Right atrium auricular region (tissue), 2 donors: ENCODE results near the gene RANBP3. TPM values are rescaled to one million over a fixed set of nuclear protein-coding genes. Genes with fewer than 3 reads are reported as not detected.
A peak's percentile ranks its signal among the peaks of the same experiment; 100 is the strongest.
"Not testable (repeated sequence)": the region's sequence is repeated elsewhere in the genome, so short reads cannot be mapped to it uniquely, and the experiment has no call there.

Source experiments
- DNase-seq: peaks from one replicate; pipeline ENCODE4 v3.0.0-alpha.2; 2019; ENCODE audit warnings: low spot score
- H3K27ac ChIP-seq, 2 donors: fragments of 200-600 bp; sonication (generic); 1 replicate in 1 of 2; 2 replicates in 1 of 2; pipeline ENCODE4 v1.5.1; 2016 to 2019
- H3K27me3 ChIP-seq, 2 donors: fragments of 200-600 bp; sonication (generic); one replicate each; pipeline versions ENCODE4 v1.5.1 to v1.6.0; 2017 to 2019
- H3K36me3 ChIP-seq: fragments of 200-600 bp; sonication (generic); one replicate; pipeline ENCODE4 v1.5.1; 2016
- H3K4me1 ChIP-seq, 2 donors: fragments of 200-600 bp; sonication (generic); one replicate each; pipeline versions ENCODE4 v1.5.1 to v1.6.0; 2017 to 2019
- H3K4me3 ChIP-seq, 2 donors: fragments of 200-600 bp; sonication (generic); 1 replicate in 1 of 2; 2 replicates in 1 of 2; pipeline ENCODE4 v1.5.1; 2017 to 2019; ENCODE audit warnings: mild to moderate bottlenecking in 1 of 2, moderate library complexity in 1 of 2
- H3K9me3 ChIP-seq, 2 donors: fragments of 200-600 bp; sonication (generic); one replicate each; pipeline ENCODE4 v1.5.1; 2019
- CTCF ChIP-seq, 2 donors: fragments of 200-600 bp; sonication (generic); IDR thresholded peaks; one replicate each; pipeline ENCODE4 v1.5.1; 2019; ENCODE audit warnings: antibody characterized with exemption in 2 of 2
- total RNA-seq, 2 donors: library from RNA; depleted of rRNA; stranded (reverse); fragments of >200 nt; gene quantifications; one replicate each; pipeline ENCODE4 v1.1.0, GENCODE V29; 2016

The RANBP3 gene
- total RNA-seq, 2 donors from 2014 or later, result 53.6 to 54.7 TPM

- Histone ChIP-seq H3K4me3 (no peak overlapping the region), H3K36me3 (peaks cover 1% of the 10 kb centered on the region), H3K4me1 (peaks cover 0 to 34% of the 10 kb centered on the region in 2 donors), H3K9me3 (no peaks in the 10 kb centered on the region), H3K27ac (no peak overlapping the region), H3K27me3 (no peaks in the 10 kb centered on the region)
- TF ChIP-seq CTCF (IDR thresholded peaks at IDR 0.05), result no peak
- no peak for DNase-seq
Observed at GRCh38 chr19:5890099-5890498, 87.8 kb downstream of the RANBP3 start.

- Histone ChIP-seq H3K4me3 (no peak overlapping the region), H3K27me3 (no peaks in the 10 kb centered on the region), H3K9me3 (no peaks in the 10 kb centered on the region), H3K27ac (no peak overlapping the region), H3K4me1 (peaks cover 0 to 28% of the 10 kb centered on the region in 2 donors), H3K36me3 (no peaks in the 10 kb centered on the region)
- TF ChIP-seq CTCF (IDR thresholded peaks at IDR 0.05), result no peak
- DNase-seq, result no peak
Observed at GRCh38 chr19:5889288-5889971, 88.5 kb downstream of the RANBP3 start.

GRCh38 chr19:5884065-5884811 is 93.7 kb downstream of the RANBP3 start:
- H3K9me3 ChIP-seq, DNase-seq, H3K27me3 ChIP-seq, H3K36me3 ChIP-seq, H3K4me3 ChIP-seq: not testable (repeated sequence)
- Histone ChIP-seq H3K27ac (peak overlapping the region in 1 of 2 donors; percentile 67), H3K4me1 (peaks cover 0 to 11% of the 10 kb centered on the region in 2 donors)

- peak overlapping the region in 1 of 2 donors; percentile 67 for H3K27ac ChIP-seq
- H3K4me1 ChIP-seq, result peaks cover 0 to 11% of the 10 kb centered on the region in 2 donors
- H3K4me3 ChIP-seq, H3K9me3 ChIP-seq, H3K36me3 ChIP-seq, H3K27me3 ChIP-seq, DNase-seq: not testable (repeated sequence)
Observed at GRCh38 chr19:5883157-5883873, 94.6 kb downstream of the RANBP3 start.

- Histone ChIP-seq H3K4me3 (no peak overlapping the region), H3K9me3 (no peaks in the 10 kb centered on the region), H3K4me1 (peaks cover 0 to 11% of the 10 kb centered on the region in 2 donors), H3K27me3 (no peaks in the 10 kb centered on the region), H3K36me3 (no peaks in the 10 kb centered on the region), H3K27ac (peak overlapping the region; percentile 51 to 67)
- no peak for DNase-seq
- no peak for TF ChIP-seq CTCF (IDR thresholded peaks at IDR 0.05)
Observed at GRCh38 chr19:5882421-5882968, 95.4 kb downstream of the RANBP3 start.

GRCh38 chr19:5881543-5882299 is 96.2 kb downstream of the RANBP3 start:
- no peak for DNase-seq
- no peaks in the 10 kb centered on the region for H3K9me3 ChIP-seq
- no peak for TF ChIP-seq CTCF (IDR thresholded peaks at IDR 0.05)
- no peaks in the 10 kb centered on the region for H3K27me3 ChIP-seq
- H3K27ac ChIP-seq, result peak overlapping the region; percentile 51 to 84
- H3K4me3 ChIP-seq, result no peak overlapping the region
- peaks cover 0 to 11% of the 10 kb centered on the region in 2 donors for H3K4me1 ChIP-seq
- H3K36me3 ChIP-seq, result no peaks in the 10 kb centered on the region
